PC-9 (cell line): ENCODE measurements around the gene SP5. TPM values are rescaled to one million over a fixed set of nuclear protein-coding genes. Genes with fewer than 3 reads are reported as not detected.
"Not testable (repeated sequence)": the region's sequence is repeated elsewhere in the genome, so short reads cannot be mapped to it uniquely, and the experiment has no call there.

Experiments
- BruUV-seq: library from RNA; stranded (reverse); fragments of 400-500 nt; replicated peaks from 2 replicates; lab custom pipeline; 2021; lab: Mats Ljungman, UMichigan
- CTCF ChIA-PET: fragments of 300-600 bp; sonication (Branson Sonifier 250); formaldehyde crosslinking; loops from one replicate; lab custom pipeline; 2022; ENCODE audit warnings: antibody characterized with exemption; lab: Charles Lee
- POLR2A ChIA-PET: fragments of 300-600 bp; sonication (Branson Sonifier 250); formaldehyde crosslinking; loops from one replicate; lab custom pipeline; 2022; ENCODE audit warnings: antibody characterized with exemption; ENCODE audit not compliant: unreplicated experiment; lab: Charles Lee
- DNase-seq, 2 experiments: peaks; one replicate each; pipeline versions ENCODE4 v3.0.0 to v3.0.0-alpha.2; 2015 to 2022; ENCODE audit warnings: mixed read lengths in 1 of 2
- H2AFZ ChIP-seq: fragments of 200-600 bp; sonication (generic); 2 replicates; pipeline ENCODE4 v1.8.1; 2017; ENCODE audit warnings: antibody characterized with exemption
- H3F3A ChIP-seq: fragments of 200-600 bp; sonication (generic); 2 replicates; pipeline ENCODE4 v1.8.1; 2017; ENCODE audit warnings: antibody characterized with exemption, mild to moderate bottlenecking, low read depth; ENCODE audit not compliant: insufficient read depth
- H3K27ac ChIP-seq: fragments of 200-600 bp; sonication (generic); 2 replicates; pipeline ENCODE4 v1.6.1; 2016; ENCODE audit warnings: mixed run types
- H3K27me3 ChIP-seq: fragments of 200-600 bp; sonication (generic); 2 replicates; pipeline ENCODE4 v1.6.1; 2016; ENCODE audit warnings: low read depth, mixed run types; ENCODE audit not compliant: insufficient read depth
- H3K36me3 ChIP-seq: fragments of 200-600 bp; sonication (generic); 2 replicates; pipeline ENCODE4 v1.6.1; 2016; ENCODE audit warnings: low read depth, mixed run types
- H3K4me1 ChIP-seq: fragments of 200-600 bp; sonication (generic); replicated peaks from 2 replicates; pipeline ENCODE4 v1.6.1; 2016; ENCODE audit warnings: mixed run types; ENCODE audit not compliant: insufficient read depth
- H3K4me2 ChIP-seq: fragments of 200-600 bp; sonication (generic); 2 replicates; pipeline ENCODE4 v1.6.1; 2017; ENCODE audit warnings: mixed run types
- H3K4me3 ChIP-seq: fragments of 200-600 bp; sonication (generic); 2 replicates; pipeline ENCODE4 v1.6.1; 2016; ENCODE audit warnings: mixed run types
- H3K79me2 ChIP-seq: fragments of 200-600 bp; sonication (generic); 2 replicates; pipeline ENCODE4 v1.6.1; 2017; ENCODE audit warnings: low read depth, mixed run types
- H3K9me2 ChIP-seq: fragments of 200-600 bp; sonication (generic); 2 replicates; pipeline ENCODE4 v1.8.1; 2017; ENCODE audit warnings: mild to moderate bottlenecking; ENCODE audit not compliant: insufficient read depth
- H3K9me3 ChIP-seq: fragments of 200-600 bp; sonication (generic); 2 replicates; pipeline ENCODE4 v1.8.1; 2016; ENCODE audit warnings: low read depth; ENCODE audit not compliant: insufficient read depth
- H4K20me1 ChIP-seq: fragments of 200-600 bp; sonication (generic); 2 replicates; pipeline ENCODE4 v1.8.1; 2017; ENCODE audit not compliant: insufficient read depth
- EZH2 ChIP-seq: fragments of 200-600 bp; sonication (generic); IDR thresholded peaks from 2 replicates; pipeline ENCODE4 v1.8.0; 2017; ENCODE audit warnings: antibody characterized with exemption, low read depth
- intact Hi-C: fragments of 100-400 bp; cut with micrococcal nuclease; formaldehyde crosslinking; loops from one replicate; pipeline ENCODE4 v1.10.0; 2022; ENCODE audit not compliant: unreplicated experiment
- total RNA-seq: library from RNA; stranded (reverse); gene quantifications from 2 replicates; pipeline ENCODE4 v1.2.3, GENCODE V29; 2021
- TF ChIP-seq, protein P1 (sequence below): fragments of 200-600 bp; sonication (generic); conservative IDR thresholded peaks from 2 replicates; pipeline ENCODE4 v1.6.1; 2017; ENCODE audit warnings: mixed run types, antibody characterized with exemption, mild to moderate bottlenecking, moderate library complexity

SP5 gene
- total RNA-seq, 1 experiment from 2014 or later = 1.9 TPM

DNA sequence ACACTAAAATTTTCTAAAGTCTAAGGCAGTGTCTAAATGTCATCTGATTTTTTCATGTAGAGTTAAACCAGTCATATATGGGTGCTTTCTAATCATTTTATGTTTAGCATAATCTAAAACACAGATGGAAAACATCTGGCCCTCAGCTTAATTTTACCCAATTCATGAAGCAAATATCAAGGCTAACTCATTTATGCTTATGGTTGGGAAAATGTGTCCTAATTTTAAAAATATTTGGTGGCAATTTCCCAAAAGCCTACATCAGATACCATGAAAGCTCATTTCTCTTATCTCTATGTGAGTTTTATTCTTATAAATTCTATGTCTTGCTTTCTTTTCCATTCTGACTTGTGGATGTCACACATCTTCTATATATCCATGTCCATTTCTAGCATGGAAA lies 7.2 kb downstream of the SP5 start:
- Histone ChIP-seq H3K9me2 (no peaks in the 10 kb centered on the region), H3K4me1 (no peaks in the 10 kb centered on the region), H3K27ac (no peak overlapping the region), H2AFZ (no peak overlapping the region), H3K9me3 (no peaks in the 10 kb centered on the region), H4K20me1 (no peaks in the 10 kb centered on the region), H3K79me2 (no peaks in the 10 kb centered on the region), H3K4me2 (no peak overlapping the region), H3F3A (no peaks in the 10 kb centered on the region), H3K4me3 (no peak overlapping the region), H3K36me3 (no peaks in the 10 kb centered on the region), H3K27me3 (no peaks in the 10 kb centered on the region)
- ChIA-PET CTCF (no interaction called here), POLR2A (no interaction called here)
- no TSS peak for BruUV-seq
- TF ChIP-seq, protein P1, sequence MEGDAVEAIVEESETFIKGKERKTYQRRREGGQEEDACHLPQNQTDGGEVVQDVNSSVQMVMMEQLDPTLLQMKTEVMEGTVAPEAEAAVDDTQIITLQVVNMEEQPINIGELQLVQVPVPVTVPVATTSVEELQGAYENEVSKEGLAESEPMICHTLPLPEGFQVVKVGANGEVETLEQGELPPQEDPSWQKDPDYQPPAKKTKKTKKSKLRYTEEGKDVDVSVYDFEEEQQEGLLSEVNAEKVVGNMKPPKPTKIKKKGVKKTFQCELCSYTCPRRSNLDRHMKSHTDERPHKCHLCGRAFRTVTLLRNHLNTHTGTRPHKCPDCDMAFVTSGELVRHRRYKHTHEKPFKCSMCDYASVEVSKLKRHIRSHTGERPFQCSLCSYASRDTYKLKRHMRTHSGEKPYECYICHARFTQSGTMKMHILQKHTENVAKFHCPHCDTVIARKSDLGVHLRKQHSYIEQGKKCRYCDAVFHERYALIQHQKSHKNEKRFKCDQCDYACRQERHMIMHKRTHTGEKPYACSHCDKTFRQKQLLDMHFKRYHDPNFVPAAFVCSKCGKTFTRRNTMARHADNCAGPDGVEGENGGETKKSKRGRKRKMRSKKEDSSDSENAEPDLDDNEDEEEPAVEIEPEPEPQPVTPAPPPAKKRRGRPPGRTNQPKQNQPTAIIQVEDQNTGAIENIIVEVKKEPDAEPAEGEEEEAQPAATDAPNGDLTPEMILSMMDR = no peak
- no peak for TF ChIP-seq EZH2
- intact Hi-C loops = no loop called here
- DNase-seq = no peak

DNA sequence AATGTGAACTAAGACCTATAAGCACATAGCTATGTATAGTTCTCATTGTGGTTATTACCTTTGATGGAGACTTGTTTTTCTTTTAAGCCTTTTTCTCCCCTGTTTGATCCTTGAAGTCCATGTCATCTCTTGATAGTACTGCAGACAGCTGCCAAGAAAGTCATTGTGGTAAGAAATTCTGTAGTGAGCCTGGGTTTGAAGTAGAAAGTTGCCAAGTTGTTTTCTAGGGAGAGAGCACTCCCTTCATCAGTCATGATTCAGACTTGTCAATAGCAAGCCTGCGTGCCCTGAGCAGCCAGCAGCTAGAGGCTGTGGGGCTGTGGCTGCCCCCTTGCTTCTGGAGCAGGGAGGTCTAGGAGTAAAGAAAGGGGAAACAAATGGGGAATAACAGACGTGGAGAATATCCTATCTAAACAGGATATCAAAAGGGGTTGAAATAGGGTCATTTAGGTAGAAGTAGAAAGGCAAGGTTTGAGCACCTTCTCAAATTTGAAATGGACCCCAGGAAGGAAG lies 8.4 kb downstream of the SP5 start:
- intact Hi-C loops = no loop called here
- Histone ChIP-seq H3K36me3 (no peaks in the 10 kb centered on the region), H3K27ac (no peak overlapping the region), H3K9me3 (no peaks in the 10 kb centered on the region), H3K9me2 (no peaks in the 10 kb centered on the region), H3K4me1 (no peaks in the 10 kb centered on the region), H3K79me2 (no peaks in the 10 kb centered on the region), H2AFZ (no peak overlapping the region), H3K4me3 (no peak overlapping the region), H3F3A (no peaks in the 10 kb centered on the region), H3K4me2 (no peak overlapping the region), H4K20me1 (no peaks in the 10 kb centered on the region), H3K27me3 (no peaks in the 10 kb centered on the region)
- no peak for DNase-seq
- TF ChIP-seq, protein P1 = no peak
- TF ChIP-seq EZH2 = no peak
- no TSS peak for BruUV-seq
- ChIA-PET CTCF (interaction anchor here (0.6 kb wide), 1 partner anchor 158 kb away, joined by 4 read pairs; no protein-coding TSS in a partner anchor), POLR2A (interaction anchor here (0.7 kb wide), 1 partner anchor 713 kb away, joined by 4 read pairs; no protein-coding TSS in a partner anchor)

DNA sequence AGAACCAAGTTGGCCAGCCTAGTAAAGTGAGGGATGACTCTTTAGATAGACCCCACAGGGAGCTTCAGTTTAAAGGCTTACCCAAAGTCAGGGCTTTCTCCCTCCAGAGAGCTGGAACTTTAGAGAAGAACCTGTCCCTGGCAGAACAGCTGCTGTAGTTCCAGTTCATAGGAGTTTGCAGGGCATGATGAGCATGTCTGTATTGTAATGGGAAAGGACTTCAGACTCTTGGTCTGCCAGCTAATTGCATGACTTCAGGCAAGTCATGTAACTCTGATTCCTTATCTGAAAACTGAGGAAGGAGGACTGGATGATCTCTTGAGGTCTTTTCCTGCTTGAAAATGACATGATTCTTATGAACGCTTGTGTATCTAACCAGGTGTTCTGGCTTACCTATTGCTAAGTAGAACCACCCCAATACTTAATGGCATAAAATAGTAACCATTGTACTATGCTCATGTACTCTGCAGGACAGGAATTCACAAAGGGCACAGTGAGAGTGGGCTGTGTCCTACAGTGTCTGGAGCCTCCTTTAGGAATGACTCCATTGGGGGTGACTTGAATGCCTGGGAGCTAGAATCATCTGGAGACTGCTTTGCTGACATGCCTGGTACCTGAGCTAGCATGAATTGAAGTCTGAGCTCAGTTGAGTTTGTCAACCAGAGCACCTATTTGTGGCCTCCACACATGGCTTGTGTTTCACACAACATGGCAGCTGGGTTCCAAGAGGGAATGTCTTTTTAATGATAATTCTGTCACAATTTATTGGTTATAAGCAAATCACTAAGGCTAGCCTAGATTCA lies 18.9 kb downstream of the SP5 start:
- ChIA-PET POLR2A (no interaction called here), CTCF (interaction anchor here (0.6 kb wide), 1 partner anchor 19 kb away, joined by 3 read pairs; no protein-coding TSS in a partner anchor)
- no peak for TF ChIP-seq EZH2
- TF ChIP-seq, protein P1 = no peak
- intact Hi-C loops = loop anchor here (10.0 kb wide), 1 partner anchor 289 kb away; no protein-coding TSS in a partner anchor
- Histone ChIP-seq H3K4me2 (no peak overlapping the region), H3K79me2 (no peaks in the 10 kb centered on the region), H3K4me3 (no peak overlapping the region), H3K27ac (no peak overlapping the region), H3F3A (peaks cover 8% of the 10 kb centered on the region), H3K27me3 (no peaks in the 10 kb centered on the region), H3K36me3 (no peaks in the 10 kb centered on the region), H2AFZ (no peak overlapping the region), H4K20me1 (no peaks in the 10 kb centered on the region), H3K9me3 (peaks cover 6% of the 10 kb centered on the region; the same call in 1 of the 2 replicates), H3K4me1 (peaks cover 12% of the 10 kb centered on the region), H3K9me2 (no peaks in the 10 kb centered on the region)
- no TSS peak for BruUV-seq
- no peak for DNase-seq

DNA sequence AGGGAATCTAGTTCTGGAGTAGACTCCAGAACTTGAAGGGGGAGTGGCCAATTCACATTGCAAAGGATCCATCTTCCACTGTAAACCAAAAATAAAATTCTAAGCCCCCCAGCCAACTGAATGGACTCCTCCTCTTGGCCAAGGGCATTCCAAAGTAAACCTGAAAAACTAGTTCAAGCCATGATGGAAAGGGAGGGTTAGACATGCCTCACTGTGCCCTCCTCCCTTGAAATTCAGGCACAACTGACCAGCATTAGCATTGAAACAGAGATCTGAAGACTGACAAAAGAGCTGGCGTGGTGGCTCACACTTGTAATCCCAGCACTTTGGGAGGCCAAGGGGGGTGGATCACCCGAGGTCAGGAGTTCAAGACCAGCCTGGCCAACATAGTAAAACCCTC lies 19.5 kb downstream of the SP5 start:
- not testable (repeated sequence) for DNase-seq, H3K4me3 ChIP-seq, H3K4me2 ChIP-seq, H3K27ac ChIP-seq, H3K9me3 ChIP-seq, BruUV-seq, H3K27me3 ChIP-seq, H2AFZ ChIP-seq, H3K79me2 ChIP-seq, H3K9me2 ChIP-seq, H4K20me1 ChIP-seq, H3K36me3 ChIP-seq
- CTCF ChIA-PET = interaction anchor here (0.6 kb wide), 2 partner anchors 19 to 82 kb away, joined by 3 to 6 read pairs; partner anchors contain the start of gene GAD1
- POLR2A ChIA-PET = interaction anchor here (0.6 kb wide), 1 partner anchor 19 kb away, joined by 10 read pairs; no protein-coding TSS in a partner anchor
- intact Hi-C loops = loop anchor here (10.0 kb wide), 1 partner anchor 290 kb away; no protein-coding TSS in a partner anchor
- Histone ChIP-seq H3F3A (peaks cover 12% of the 10 kb centered on the region), H3K4me1 (peaks cover 16% of the 10 kb centered on the region)
